Measurements from ENCODE around the gene DGKZ.

DNA sequence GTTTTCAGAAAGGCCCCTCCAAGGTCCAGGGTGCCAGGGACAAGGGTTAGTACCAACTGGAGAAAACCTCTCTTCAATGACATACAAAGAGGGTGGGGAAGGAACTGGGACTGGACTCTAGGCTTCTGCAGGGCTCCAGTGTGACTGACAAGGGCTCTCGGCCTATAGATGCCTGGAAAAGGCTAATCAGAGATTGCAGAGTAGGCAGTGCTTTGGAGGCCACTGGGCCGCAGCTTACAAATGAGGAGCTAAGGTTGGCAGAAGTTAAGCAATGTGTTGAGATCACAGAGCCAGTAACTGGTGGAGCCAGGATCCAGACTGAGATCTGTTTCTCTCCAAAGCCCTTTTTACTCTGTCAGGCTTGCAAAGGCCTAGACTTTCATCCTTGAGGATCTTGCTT, 7.4 kb upstream of the DGKZ start:
- no peak for TF ChIP-seq POLR2A (IDR thresholded peaks at IDR 0.05)
- TF ChIP-seq, protein P1, sequence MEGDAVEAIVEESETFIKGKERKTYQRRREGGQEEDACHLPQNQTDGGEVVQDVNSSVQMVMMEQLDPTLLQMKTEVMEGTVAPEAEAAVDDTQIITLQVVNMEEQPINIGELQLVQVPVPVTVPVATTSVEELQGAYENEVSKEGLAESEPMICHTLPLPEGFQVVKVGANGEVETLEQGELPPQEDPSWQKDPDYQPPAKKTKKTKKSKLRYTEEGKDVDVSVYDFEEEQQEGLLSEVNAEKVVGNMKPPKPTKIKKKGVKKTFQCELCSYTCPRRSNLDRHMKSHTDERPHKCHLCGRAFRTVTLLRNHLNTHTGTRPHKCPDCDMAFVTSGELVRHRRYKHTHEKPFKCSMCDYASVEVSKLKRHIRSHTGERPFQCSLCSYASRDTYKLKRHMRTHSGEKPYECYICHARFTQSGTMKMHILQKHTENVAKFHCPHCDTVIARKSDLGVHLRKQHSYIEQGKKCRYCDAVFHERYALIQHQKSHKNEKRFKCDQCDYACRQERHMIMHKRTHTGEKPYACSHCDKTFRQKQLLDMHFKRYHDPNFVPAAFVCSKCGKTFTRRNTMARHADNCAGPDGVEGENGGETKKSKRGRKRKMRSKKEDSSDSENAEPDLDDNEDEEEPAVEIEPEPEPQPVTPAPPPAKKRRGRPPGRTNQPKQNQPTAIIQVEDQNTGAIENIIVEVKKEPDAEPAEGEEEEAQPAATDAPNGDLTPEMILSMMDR (IDR thresholded peaks at IDR 0.05) = no peak
